IMR-90 (cell line): ENCODE results near the gene OSBPL3. TPM values are rescaled to one million over a fixed set of nuclear protein-coding genes. Genes with fewer than 3 reads are reported as not detected.
"Not testable (repeated sequence)": the region's sequence is repeated elsewhere in the genome, so short reads cannot be mapped to it uniquely, and the experiment has no call there.

Experiments used
- ATAC-seq: fragments of 200-7000 bp; cut with Tn5 transposase; 2 replicates; pipeline ENCODE4 v1.9.1; 2020; ENCODE audit warnings: low read depth, mild to moderate bottlenecking, moderate library complexity
- BruUV-seq: library from RNA; stranded (reverse); fragments of 400-500 nt; replicated peaks from 2 replicates; lab custom pipeline; 2021; lab: Mats Ljungman, UMichigan
- CTCF ChIA-PET: fragments of 300-600 bp; formaldehyde crosslinking; extraction: SDS; loops from one replicate; lab custom pipeline; 2021; ENCODE audit warnings: antibody characterized with exemption; lab: Yijun Ruan, JAX
- POLR2A ChIA-PET: fragments of 300-600 bp; sonication (Branson Sonifier 250); formaldehyde crosslinking; loops from one replicate; lab custom pipeline; 2022; ENCODE audit warnings: antibody characterized with exemption; ENCODE audit not compliant: unreplicated experiment; lab: Charles Lee
- DNase-seq: peaks from one replicate; pipeline ENCODE4 v3.0.0; 2013
- H2AFZ ChIP-seq: replicated peaks from 2 replicates; pipeline ENCODE3; 2013; ENCODE audit warnings: low read length, mild to moderate bottlenecking; ENCODE audit not compliant: poor library complexity
- H2AK5ac ChIP-seq: 2 replicates; pipeline ENCODE4 v1.6.1; 2013; ENCODE audit warnings: low read depth, low read length, inconsistent platforms
- H2AK9ac ChIP-seq: replicated peaks from 2 replicates; pipeline ENCODE3; 2013; ENCODE audit warnings: mild to moderate bottlenecking, low read depth, low read length, moderate library complexity; ENCODE audit not compliant: poor library complexity
- H2BK120ac ChIP-seq: 2 replicates; pipeline ENCODE4 v1.6.1; 2013; ENCODE audit warnings: low read depth, low read length, inconsistent platforms
- H2BK15ac ChIP-seq: 3 replicates; pipeline ENCODE4 v1.6.1; 2013; ENCODE audit warnings: low read depth, low read length, inconsistent platforms
- H2BK20ac ChIP-seq: 2 replicates; pipeline ENCODE4 v1.6.1; 2013; ENCODE audit warnings: low read depth, mild to moderate bottlenecking, inconsistent platforms, low read length, moderate library complexity
- H2BK5ac ChIP-seq: 2 replicates; pipeline ENCODE4 v1.6.1; 2013; ENCODE audit warnings: mild to moderate bottlenecking, low read depth, low read length, inconsistent platforms; ENCODE audit not compliant: poor library complexity, severe bottlenecking
- H3K14ac ChIP-seq: replicated peaks from 2 replicates; pipeline ENCODE4 v1.6.1; 2013; ENCODE audit warnings: low read depth, low read length, inconsistent platforms
- H3K18ac ChIP-seq: 2 replicates; pipeline ENCODE4 v1.6.1; 2013; ENCODE audit warnings: low read depth, low read length, control low read depth
- H3K23ac ChIP-seq: 2 replicates; pipeline ENCODE4 v1.6.1; 2013; ENCODE audit warnings: low read depth, low read length, inconsistent platforms
- H3K27ac ChIP-seq: 2 replicates; pipeline ENCODE4 v1.5.1; 2013; ENCODE audit warnings: mild to moderate bottlenecking, control low read depth, low read length; ENCODE audit not compliant: insufficient read depth
- H3K27me3 ChIP-seq: 2 replicates; pipeline ENCODE4 v1.6.1; 2013; ENCODE audit warnings: low read length; ENCODE audit not compliant: control insufficient read depth, insufficient read depth
- H3K36me3 ChIP-seq: 2 replicates; pipeline ENCODE4 v1.6.1; 2013; ENCODE audit warnings: low read length, mixed read lengths; ENCODE audit not compliant: control insufficient read depth, insufficient read depth
- H3K4ac ChIP-seq: 2 replicates; pipeline ENCODE4 v1.6.1; 2013; ENCODE audit warnings: low read depth, low read length, inconsistent platforms
- H3K4me1 ChIP-seq: 2 replicates; pipeline ENCODE4 v1.6.1; 2013; ENCODE audit warnings: low read length, mixed read lengths; ENCODE audit not compliant: control insufficient read depth, insufficient read depth
- H3K4me2 ChIP-seq: 2 replicates; pipeline ENCODE4 v1.6.1; 2013; ENCODE audit warnings: low read depth, mild to moderate bottlenecking, control low read depth, low read length, moderate library complexity
- H3K4me3 ChIP-seq: 2 replicates; pipeline ENCODE4 v1.5.1; 2013; ENCODE audit warnings: low read depth, mild to moderate bottlenecking, control low read depth, low read length, moderate library complexity; ENCODE audit not compliant: insufficient read depth
- H3K56ac ChIP-seq: 2 replicates; pipeline ENCODE4 v1.6.1; 2013; ENCODE audit warnings: low read length, inconsistent platforms; ENCODE audit not compliant: insufficient read depth; ENCODE audit errors: extremely low read depth
- H3K79me1 ChIP-seq, 2 experiments: 2 replicates each; pipeline ENCODE4 v1.6.1; 2013; ENCODE audit warnings: low read length in 2 of 2, inconsistent platforms in 1 of 2, low read depth in 1 of 2
- H3K9ac ChIP-seq: 2 replicates; pipeline ENCODE4 v1.6.1; 2013; ENCODE audit warnings: low read depth, low read length, control low read depth
- H3K9me1 ChIP-seq: 2 replicates; pipeline ENCODE4 v1.6.1; 2013; ENCODE audit warnings: low read length, inconsistent platforms; ENCODE audit not compliant: insufficient read depth
- H3K9me3 ChIP-seq: 2 replicates; pipeline ENCODE4 v1.6.1; 2013; ENCODE audit warnings: low read length; ENCODE audit not compliant: control insufficient read depth, insufficient read depth
- H4K20me1 ChIP-seq: 2 replicates; pipeline ENCODE4 v1.6.1; 2013; ENCODE audit warnings: low read length, inconsistent platforms; ENCODE audit not compliant: insufficient read depth
- H4K5ac ChIP-seq: 2 replicates; pipeline ENCODE4 v1.6.1; 2013; ENCODE audit warnings: mild to moderate bottlenecking, low read depth, low read length, control low read depth
- H4K8ac ChIP-seq, 2 experiments: 2 replicates each; pipeline ENCODE4 v1.6.1; 2013; ENCODE audit warnings: low read depth in 2 of 2, low read length in 2 of 2, control low read depth in 1 of 2, inconsistent platforms in 1 of 2
- H4K91ac ChIP-seq: 2 replicates; pipeline ENCODE4 v1.6.1; 2013; ENCODE audit warnings: low read depth, low read length, inconsistent platforms; ENCODE audit not compliant: insufficient read depth
- FOS ChIP-seq: fragments of 150-350 bp; IDR thresholded peaks from 2 replicates; pipeline ENCODE4 v1.6.1; 2016; ENCODE audit warnings: low read depth, low read length
- MAZ ChIP-seq: IDR thresholded peaks from 2 replicates; pipeline ENCODE4 v1.6.1; 2012; ENCODE audit warnings: low read depth, mild to moderate bottlenecking, low read length, improper control_type of control experiment, moderate library complexity, borderline replicate concordance
- WGBS, 2 experiments: methylation state at CpG; one replicate each; pipeline versions ENCODE4 v1.1.5 to v1.1.7; 2013; ENCODE audit warnings: missing lambda C conversion rate in 2 of 2; ENCODE audit not compliant: insufficient read length in 1 of 2; ENCODE audit errors: extremely low coverage in 2 of 2; 5-methylcytosine and 5-hydroxymethylcytosine counted together
- dilution Hi-C: fragments of 300-500 bp; cut with HindIII; formaldehyde crosslinking; loops from one replicate; pipeline ENCODE4 v1.14.3; 2018; ENCODE audit warnings: low sequenced_read_pairs; ENCODE audit not compliant: unreplicated experiment
- in situ Hi-C: fragments of 300-500 bp; cut with MboI; formaldehyde crosslinking; loops from 3 replicates; pipeline ENCODE4 v1.14.3; 2019; ENCODE audit warnings: low sequenced_read_pairs, inconsistent platforms, mixed read lengths
- intact Hi-C: fragments of 100-400 bp; cut with micrococcal nuclease; formaldehyde crosslinking; loops from 2 replicates; pipeline ENCODE4 v1.10.0; 2022
- polyA plus RNA-seq, 3 experiments: library from polyadenylated mRNA; depleted of rRNA; stranded (reverse); fragments of >200 nt; gene quantifications; 2 replicates each; pipeline ENCODE4 v1.2.3, GENCODE V29; 2012; ENCODE audit warnings: low replicate concordance in 1 of 3
- total RNA-seq: library from RNA; depleted of rRNA; stranded (reverse); fragments of >200 nt; gene quantifications from 2 replicates; pipeline ENCODE4 v1.2.3, GENCODE V29; 2012

The OSBPL3 gene
- total and polyA plus RNA-seq, 2 of the 4 experiments (the other 2 are of a cell fraction): 18.0 to 29.9 TPM

GRCh38 chr7:24905996-24906770, 73.8 kb downstream of the OSBPL3 start:
- 0 out of 2 replicates have a peak, but pooled peaks have one; percentile 11 for ATAC-seq
- Histone ChIP-seq H4K20me1 (no peaks in the 10 kb centered on the region; the same call in 1 of the 2 replicates), H4K5ac (no peak overlapping the region), H3K4me3 (no peak overlapping the region), H3K4me1 (peaks cover 16% of the 10 kb centered on the region), H4K8ac (peak overlapping the region in 1 of 2 experiments; percentile 53; a peak in 1 of 4 replicates), H2BK5ac (no peak overlapping the region), H3K9ac (no peak overlapping the region), H3K27me3 (no peaks in the 10 kb centered on the region), H3K79me1 (peaks cover 80 to 94% of the 10 kb centered on the region in 2 experiments), H2AFZ (no peak overlapping the region), H2BK15ac (peak overlapping the region; percentile 62; the same call in 2 of the 3 replicates), H3K36me3 (no peaks in the 10 kb centered on the region), H3K27ac (no peak overlapping the region), H2BK120ac (peak overlapping the region; percentile 1; the same call in 1 of the 2 replicates), H2AK9ac (no peak overlapping the region), H3K4me2 (no peak overlapping the region), H3K56ac (no peak overlapping the region), H3K9me1 (peaks cover 19% of the 10 kb centered on the region), H2BK20ac (no peak overlapping the region; the same call in 1 of the 2 replicates), H3K23ac (peak overlapping the region; percentile 39; the same call in 1 of the 2 replicates), H3K14ac (peak overlapping the region; percentile 18; the same call in 1 of the 2 replicates), H3K4ac (peak overlapping the region; percentile 9), H3K18ac (peak overlapping the region; percentile 28; the same call in 1 of the 2 replicates), H2AK5ac (peak overlapping the region; percentile 41), H4K91ac (0 out of 2 replicates have a peak overlapping the region, but pooled peaks have one; percentile 24), H3K9me3 (no peaks in the 10 kb centered on the region)
- intact Hi-C loops (no loop called here), dilution Hi-C loops (no loop called here), in situ Hi-C loops (no loop called here)
- DNase-seq: no peak
- ChIA-PET CTCF (no interaction called here), POLR2A (no interaction called here)
- TF ChIP-seq FOS (0 out of 2 replicates have a peak, but pooled peaks have one; percentile 20), MAZ (no peak)
- BruUV-seq: no TSS peak
- WGBS, 2 experiments: no CpG with 5 or more reads among the region's 4 CpGs

GRCh38 chr7:24903992-24904391, 76.0 kb downstream of the OSBPL3 start:
- CTCF ChIA-PET, dilution Hi-C loops, POLR2A ChIA-PET: not testable (repeated sequence)

More at GRCh38 chr7:24903992-24904391, 76.0 kb downstream of the OSBPL3 start:
- H3K36me3 ChIP-seq, DNase-seq, intact Hi-C loops, H3K27me3 ChIP-seq, H3K23ac ChIP-seq, H2BK120ac ChIP-seq, H2AK9ac ChIP-seq, H3K4ac ChIP-seq, H3K9me3 ChIP-seq, H4K5ac ChIP-seq, H4K91ac ChIP-seq, H3K4me3 ChIP-seq, H2AK5ac ChIP-seq, H3K18ac ChIP-seq, H3K56ac ChIP-seq, H2BK5ac ChIP-seq, ATAC-seq, H2BK15ac ChIP-seq, H4K8ac ChIP-seq, H2AFZ ChIP-seq, in situ Hi-C loops, BruUV-seq, H3K9ac ChIP-seq, H2BK20ac ChIP-seq, H3K4me2 ChIP-seq, H3K27ac ChIP-seq, H4K20me1 ChIP-seq: not testable (repeated sequence)
- Histone ChIP-seq H3K4me1 (peaks cover 14% of the 10 kb centered on the region; the same call in 1 of the 2 replicates), H3K79me1 (peaks cover 83 to 87% of the 10 kb centered on the region in 2 experiments), H3K14ac (0 out of 2 replicates have a peak overlapping the region, but pooled peaks have one; percentile 14), H3K9me1 (peaks cover 21% of the 10 kb centered on the region)
- WGBS, 2 experiments: no CpG with 5 or more reads among the region's 4 CpGs
